Measurements from ENCODE around the gene S100A2.

The S100A2 gene

GRCh38 chr1:153548722-153549688 lies 16.6 kb downstream of the S100A2 start, which contains the start of gene S100A3:
Gene S100A3 (minus strand): TSS chr1:153549258. CDS start chr1:153548485, 773 bp downstream.
- peak; percentile 18 for TF ChIP-seq CTCF (IDR thresholded peaks at IDR 0.05; ENCODE audit: low read depth, low read length)
- DNase-seq (ENCODE audit: extremely low read depth, low read depth), result no peak

GRCh38 chr1:153547560-153548551 lies 17.8 kb downstream of the S100A2 start:
- DNase-seq (ENCODE audit: extremely low read depth, low read depth), result no peak
- TF ChIP-seq CTCF (IDR thresholded peaks at IDR 0.05; ENCODE audit: low read depth, low read length), result no peak

- TF ChIP-seq CTCF (IDR thresholded peaks at IDR 0.05; ENCODE audit: low read depth, low read length), result no peak
- DNase-seq (ENCODE audit: extremely low read depth, low read depth), result no peak
Measured at GRCh38 chr1:153546796-153547559, 18.7 kb downstream of the S100A2 start.

DNA sequence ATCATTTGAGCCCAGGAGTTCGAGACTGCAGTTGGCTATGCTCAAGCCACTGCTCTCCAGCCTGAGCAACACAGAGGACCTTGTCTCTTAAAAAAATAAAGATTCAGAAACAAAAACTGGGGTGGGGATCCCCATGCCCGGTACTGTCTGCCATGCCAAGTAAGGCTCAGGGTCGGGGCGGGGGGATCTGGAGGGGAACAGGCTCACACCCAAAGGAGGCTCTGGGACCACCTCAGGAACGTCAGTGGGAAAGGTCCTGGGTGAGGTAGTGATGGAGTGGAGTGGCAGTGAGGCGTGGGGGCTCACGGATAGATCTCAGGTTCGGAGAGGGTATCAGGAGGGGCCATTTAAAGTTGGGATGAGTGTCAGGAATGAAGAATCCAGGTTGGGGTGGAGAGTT lies 19.3 kb downstream of the S100A2 start:
- no peak for TF ChIP-seq CTCF (IDR thresholded peaks at IDR 0.05; ENCODE audit: low read depth, low read length)
- DNase-seq (ENCODE audit: extremely low read depth, low read depth), result no peak

DNA sequence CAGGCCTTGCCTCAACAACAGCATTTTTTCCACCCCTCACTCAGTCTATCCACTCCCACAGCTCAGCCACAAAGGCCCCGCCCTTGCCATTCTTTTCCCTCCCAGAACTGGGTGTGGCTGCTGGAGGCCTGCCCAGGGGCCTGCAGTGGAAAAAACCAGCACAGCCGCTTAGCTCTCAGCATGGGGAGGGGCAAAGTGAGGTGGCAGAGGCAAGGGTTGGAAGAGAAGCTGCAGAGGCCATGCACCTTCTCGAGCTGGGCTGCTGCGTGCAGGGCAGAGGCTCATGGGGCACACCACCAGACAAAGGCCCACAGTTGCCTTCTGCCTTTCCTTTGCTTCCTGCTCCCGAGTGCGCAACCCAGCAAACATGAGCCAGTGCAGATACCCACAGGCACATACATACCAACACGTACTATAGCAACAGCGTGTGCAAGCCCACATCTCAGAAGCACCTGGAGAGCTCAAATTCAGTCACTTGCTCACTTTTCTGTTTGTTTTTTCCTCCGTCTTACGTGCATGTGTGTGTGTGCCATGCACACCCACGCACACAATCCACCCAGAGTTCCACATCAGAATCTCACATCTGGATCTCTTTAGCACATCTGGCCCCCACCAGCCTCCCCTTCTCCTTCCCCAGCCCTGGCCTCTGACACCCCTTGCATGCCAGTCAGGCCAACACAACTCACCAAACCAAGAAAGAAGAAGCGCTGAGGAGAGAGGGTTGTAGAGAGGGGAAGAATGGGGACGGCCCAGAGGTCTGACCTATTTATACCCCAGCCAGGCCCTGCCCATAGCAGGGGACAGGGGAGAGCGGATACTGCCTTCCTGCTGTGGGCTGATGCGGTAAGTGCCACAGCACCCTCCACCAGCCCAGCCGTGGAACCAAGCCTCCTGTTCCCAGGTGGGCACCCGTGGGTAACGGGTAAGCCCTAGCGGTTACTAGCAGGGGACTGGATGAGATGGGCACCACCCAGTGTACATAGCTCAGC lies 20.3 kb downstream of the S100A2 start, which contains the start of gene S100A4:
TSS of gene S100A4 (minus strand) at position 740 of the 989 bp plus-strand sequence. CDS start 1,012 bp downstream, outside the sequence.
- TF ChIP-seq CTCF (IDR thresholded peaks at IDR 0.05; ENCODE audit: low read depth, low read length), result no peak
- peak; percentile 89 for DNase-seq (ENCODE audit: extremely low read depth, low read depth)

Measured in AG09319 (cell line).